SK-N-SH (cell line): ENCODE measurements around the gene RBP5. TPM values are rescaled to one million over a fixed set of nuclear protein-coding genes. Genes with fewer than 3 reads are reported as not detected.

Experiments used
- CTCF ChIA-PET: fragments of 300-600, 350-600 bp; formaldehyde crosslinking; extraction: SDS; loops from one replicate; lab custom pipeline; 2021; lab: Yijun Ruan, JAX
- POLR2A ChIA-PET: fragments of 350-600 bp; sonication (Branson Sonifier 250); formaldehyde crosslinking; extraction: SDS; loops from one replicate; lab custom pipeline; 2020; ENCODE audit warnings: antibody characterized with exemption, inconsistent platforms; lab: Yijun Ruan, JAX
- DNase-seq: peaks from one replicate; pipeline ENCODE4 v3.0.0; 2012
- H2AFZ ChIP-seq: fragments of 200-600 bp; sonication (generic); 2 replicates; pipeline ENCODE4 v1.8.1; 2016; ENCODE audit warnings: antibody characterized with exemption, mild to moderate bottlenecking, low read depth
- H3F3A ChIP-seq: fragments of 200-600 bp; sonication (generic); replicated peaks from 2 replicates; pipeline ENCODE3; 2016; ENCODE audit warnings: antibody characterized with exemption, mild to moderate bottlenecking; ENCODE audit not compliant: insufficient read depth
- H3K27ac ChIP-seq, 2 experiments: fragments of 200-500 bp in 1 of 2; fragments of 200-600 bp in 1 of 2; sonication (Bioruptor generic) in 1 of 2; sonication (generic), shearing (Covaris generic) in 1 of 2; 2 replicates each; pipeline versions ENCODE4 v1.5.1 to v1.6.1; 2014 to 2016; ENCODE audit warnings: low read depth in 2 of 2, inconsistent platforms in 1 of 2, low read length in 1 of 2, mild to moderate bottlenecking in 1 of 2, mixed read lengths in 1 of 2
- H3K27me3 ChIP-seq: fragments of 200-600 bp; sonication (generic), shearing (Covaris generic); 2 replicates; pipeline ENCODE4 v1.6.1; 2016; ENCODE audit warnings: mixed run types; ENCODE audit not compliant: insufficient read depth
- H3K36me3 ChIP-seq, 2 experiments: fragments of 200-500 bp in 1 of 2; fragments of 200-600 bp in 1 of 2; sonication (Bioruptor generic) in 1 of 2; sonication (generic) in 1 of 2; replicated peaks in 1 of 2; 2 replicates each; pipeline versions ENCODE3 to v1.5.1; 2014 to 2016; ENCODE audit warnings: low read length in 1 of 2, mild to moderate bottlenecking in 1 of 2; ENCODE audit not compliant: insufficient read depth in 2 of 2, control insufficient read depth in 1 of 2
- H3K4me1 ChIP-seq, 2 experiments: fragments of 200-500 bp in 1 of 2; fragments of 200-600 bp in 1 of 2; sonication (Bioruptor generic) in 1 of 2; sonication (generic), shearing (Covaris generic) in 1 of 2; 2 replicates each; pipeline versions ENCODE4 v1.5.1 to v1.6.1; 2014 to 2016; ENCODE audit warnings: low read depth in 1 of 2, low read length in 1 of 2, mixed run types in 1 of 2; ENCODE audit not compliant: insufficient read depth in 2 of 2, control insufficient read depth in 1 of 2
- H3K4me2 ChIP-seq: fragments of 200-600 bp; sonication (generic), shearing (Covaris generic); 2 replicates; pipeline ENCODE4 v1.6.1; 2017; ENCODE audit warnings: mixed run types
- H3K4me3 ChIP-seq, 2 experiments: fragments of 200-500 bp in 1 of 2; fragments of 200-600 bp in 1 of 2; sonication (Bioruptor generic) in 1 of 2; sonication (generic), shearing (Covaris generic) in 1 of 2; 2 replicates each; pipeline versions ENCODE4 v1.5.1 to v1.8.1; 2014 to 2016; ENCODE audit warnings: low read depth in 2 of 2, inconsistent platforms in 1 of 2, low read length in 1 of 2, mild to moderate bottlenecking in 1 of 2, mixed read lengths in 1 of 2, moderate library complexity in 1 of 2
- H3K79me2 ChIP-seq: fragments of 200-600 bp; sonication (generic); 2 replicates; pipeline ENCODE4 v1.8.1; 2017; ENCODE audit warnings: mild to moderate bottlenecking; ENCODE audit not compliant: insufficient read depth
- H3K9ac ChIP-seq: fragments of 200-600 bp; sonication (generic); 2 replicates; pipeline ENCODE4 v1.6.1; 2017; ENCODE audit warnings: mixed run types
- H3K9me2 ChIP-seq: fragments of 200-600 bp; sonication (generic); 2 replicates; pipeline ENCODE4 v1.6.1; 2017; ENCODE audit warnings: mixed run types
- H3K9me3 ChIP-seq: fragments of 200-600 bp; sonication (generic); 2 replicates; pipeline ENCODE4 v1.6.1; 2017; ENCODE audit warnings: mixed run types, mild to moderate bottlenecking, moderate library complexity
- H4K20me1 ChIP-seq: fragments of 200-600 bp; sonication (generic); 2 replicates; pipeline ENCODE4 v1.6.1; 2017; ENCODE audit warnings: mild to moderate bottlenecking, mixed run types; ENCODE audit not compliant: insufficient read depth
- EP300 ChIP-seq, 2 experiments: IDR thresholded peaks; 2 replicates each; pipeline versions ENCODE4 v1.4.0 to v1.6.1; 2012; ENCODE audit warnings: borderline replicate concordance in 1 of 2, low read depth in 1 of 2, low read length in 1 of 2
- EZH2phosphoT487 ChIP-seq: fragments of 200-600 bp; sonication (generic); IDR thresholded peaks from 2 replicates; pipeline ENCODE4 v1.6.1; 2017; ENCODE audit warnings: low read depth, mixed run types, mild to moderate bottlenecking, antibody characterized with exemption, moderate library complexity, borderline replicate concordance
- FOSL2 ChIP-seq: IDR thresholded peaks from 2 replicates; pipeline ENCODE4 v1.4.0; 2012; ENCODE audit warnings: low read depth, mild to moderate bottlenecking, moderate library complexity, borderline replicate concordance
- FOXJ3 ChIP-seq: sonication (generic); formaldehyde crosslinking; IDR thresholded peaks from 2 replicates; pipeline ENCODE4 v1.5.1; 2020; ENCODE audit warnings: mild to moderate bottlenecking, missing genetic modification reagents
- GATA2 ChIP-seq: sonication (generic); formaldehyde crosslinking; IDR thresholded peaks from 2 replicates; pipeline ENCODE4 v1.5.0; 2020; ENCODE audit warnings: mild to moderate bottlenecking, missing genetic modification reagents
- JUND ChIP-seq: IDR thresholded peaks from 2 replicates; pipeline ENCODE4 v1.4.0; 2012
- MEF2A ChIP-seq: IDR thresholded peaks from 2 replicates; pipeline ENCODE4 v1.4.0; 2012; ENCODE audit warnings: low read depth, borderline replicate concordance
- MXI1 ChIP-seq: IDR thresholded peaks from 2 replicates; pipeline ENCODE4 v1.6.1; 2012; ENCODE audit warnings: mild to moderate bottlenecking, low read depth, low read length, improper control_type of control experiment
- POLR2AphosphoS5 ChIP-seq: IDR thresholded peaks from 2 replicates; pipeline ENCODE4 v1.6.1; 2012; ENCODE audit warnings: low read depth, low read length
- RXRA ChIP-seq: IDR thresholded peaks from 2 replicates; pipeline ENCODE4 v1.4.0; 2012; ENCODE audit warnings: low read depth, mild to moderate bottlenecking, borderline replicate concordance
- SMC3 ChIP-seq: IDR thresholded peaks from 2 replicates; pipeline ENCODE4 v1.6.1; 2012; ENCODE audit warnings: low read depth, low read length, improper control_type of control experiment
- TCF12 ChIP-seq: IDR thresholded peaks from 2 replicates; pipeline ENCODE4 v1.4.0; 2012
- WGBS: methylation state at CpG from one replicate; pipeline ENCODE4 v1.1.6; 2017; ENCODE audit warnings: low lambda C conversion rate; 5-methylcytosine and 5-hydroxymethylcytosine counted together
- polyA plus RNA-seq, 3 experiments: library from polyadenylated mRNA; depleted of rRNA; stranded (reverse); fragments of >200 nt; gene quantifications; 2 replicates each; pipeline ENCODE4 v1.2.3, GENCODE V29; 2012
- TF ChIP-seq, protein P1 (sequence below): fragments of 150-350 bp; IDR thresholded peaks from 2 replicates; pipeline ENCODE4 v1.6.1; 2016; ENCODE audit warnings: mild to moderate bottlenecking, low read depth, low read length
- TF ChIP-seq, protein P2 (sequence below): IDR thresholded peaks from 2 replicates; pipeline ENCODE4; 2012
- TF ChIP-seq, protein P3 (sequence below): IDR thresholded peaks from 2 replicates; pipeline ENCODE4 v1.4.0; 2012; ENCODE audit warnings: low read depth, borderline replicate concordance
- TF ChIP-seq, protein P4 (sequence below): IDR thresholded peaks from 2 replicates; pipeline ENCODE4 v1.6.1; 2012; ENCODE audit warnings: mild to moderate bottlenecking, low read depth, low read length, moderate library complexity

RBP5 gene
- polyA plus RNA-seq, 1 of the 3 experiments (the other 2 are of a cell fraction): 0.12 TPM

DNA sequence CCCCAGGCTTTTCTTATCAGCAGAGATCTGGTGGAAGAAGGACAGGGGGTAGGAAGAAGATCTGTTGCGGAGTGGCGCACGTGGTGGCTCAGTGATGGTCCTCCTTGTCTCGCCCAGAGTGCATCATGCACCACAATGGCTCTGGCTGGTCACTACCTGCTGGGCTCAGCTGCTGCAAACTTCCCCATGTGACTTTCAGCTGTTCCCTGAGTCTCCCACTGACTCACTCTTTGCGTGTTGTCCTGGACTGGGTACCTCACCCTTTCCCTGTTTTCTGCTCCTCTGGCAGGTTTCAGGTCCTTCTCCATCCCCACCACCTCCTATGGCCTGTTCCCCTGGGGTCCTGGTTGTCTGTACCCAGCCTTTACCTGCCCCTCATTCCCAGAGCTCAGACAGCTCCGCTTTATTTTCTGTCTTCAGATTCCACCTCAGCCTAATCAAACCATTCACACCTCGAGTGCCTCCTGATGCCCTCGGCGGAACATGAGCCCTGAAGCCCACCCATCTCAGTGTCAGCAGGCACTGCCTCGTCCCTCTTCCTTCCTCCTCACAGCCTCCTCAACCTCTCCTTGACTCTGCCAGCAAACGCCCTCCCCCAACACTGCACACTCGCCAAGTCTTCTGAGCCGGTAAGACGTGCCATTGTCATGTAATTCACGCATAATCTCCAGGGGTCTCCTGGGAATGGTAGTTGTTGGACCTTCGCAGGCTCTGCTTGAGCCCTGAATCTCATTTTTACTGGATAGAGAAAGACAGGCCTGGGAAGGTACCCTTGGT is 38.3 kb downstream of the RBP5 start:
- CTCF ChIA-PET: interaction anchor here (0.5 to 3.9 kb wide), 8 partner anchors 14 to 146 kb away, joined by 3 to 12 read pairs (median 6); partner anchors contain the start of genes C12orf57, C1RL, C1S and RNU7-1
- 87% methylated on average over 12 of the region's 16 CpGs for WGBS
- Histone ChIP-seq H3F3A (peaks cover 6% of the 10 kb centered on the region), H3K9me2 (no peaks in the 10 kb centered on the region), H3K79me2 (no peaks in the 10 kb centered on the region), H3K9ac (no peak overlapping the region), H3K4me3 (no peak overlapping the region), H4K20me1 (no peaks in the 10 kb centered on the region), H3K27ac (no peak overlapping the region), H3K9me3 (no peaks in the 10 kb centered on the region), H2AFZ (no peak overlapping the region), H3K36me3 (no peaks in the 10 kb centered on the region), H3K4me2 (no peak overlapping the region), H3K27me3 (no peaks in the 10 kb centered on the region), H3K4me1 (peaks cover 0 to 8% of the 10 kb centered on the region in 2 experiments; a peak in 1 of 4 replicates)
- DNase-seq: no peak
- POLR2A ChIA-PET: no interaction called here
- TF ChIP-seq, protein P1, sequence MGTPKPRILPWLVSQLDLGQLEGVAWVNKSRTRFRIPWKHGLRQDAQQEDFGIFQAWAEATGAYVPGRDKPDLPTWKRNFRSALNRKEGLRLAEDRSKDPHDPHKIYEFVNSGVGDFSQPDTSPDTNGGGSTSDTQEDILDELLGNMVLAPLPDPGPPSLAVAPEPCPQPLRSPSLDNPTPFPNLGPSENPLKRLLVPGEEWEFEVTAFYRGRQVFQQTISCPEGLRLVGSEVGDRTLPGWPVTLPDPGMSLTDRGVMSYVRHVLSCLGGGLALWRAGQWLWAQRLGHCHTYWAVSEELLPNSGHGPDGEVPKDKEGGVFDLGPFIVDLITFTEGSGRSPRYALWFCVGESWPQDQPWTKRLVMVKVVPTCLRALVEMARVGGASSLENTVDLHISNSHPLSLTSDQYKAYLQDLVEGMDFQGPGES: no peak
- TF ChIP-seq GATA2 (CRISPR knock-in tag) (no peak), MXI1 (no peak), EZH2phosphoT487 (no peak), TCF12 (no peak), MEF2A (no peak), EP300 (IDR thresholded peaks at IDR 0.05; ENCODE audit: borderline replicate concordance in 1 of 2, low read depth in 1 of 2, low read length in 1 of 2) (no peak), POLR2AphosphoS5 (no peak), SMC3 (no peak), FOXJ3 (CRISPR knock-in tag) (no peak), FOSL2 (no peak), JUND (no peak), RXRA (no peak)
- TF ChIP-seq, protein P2, sequence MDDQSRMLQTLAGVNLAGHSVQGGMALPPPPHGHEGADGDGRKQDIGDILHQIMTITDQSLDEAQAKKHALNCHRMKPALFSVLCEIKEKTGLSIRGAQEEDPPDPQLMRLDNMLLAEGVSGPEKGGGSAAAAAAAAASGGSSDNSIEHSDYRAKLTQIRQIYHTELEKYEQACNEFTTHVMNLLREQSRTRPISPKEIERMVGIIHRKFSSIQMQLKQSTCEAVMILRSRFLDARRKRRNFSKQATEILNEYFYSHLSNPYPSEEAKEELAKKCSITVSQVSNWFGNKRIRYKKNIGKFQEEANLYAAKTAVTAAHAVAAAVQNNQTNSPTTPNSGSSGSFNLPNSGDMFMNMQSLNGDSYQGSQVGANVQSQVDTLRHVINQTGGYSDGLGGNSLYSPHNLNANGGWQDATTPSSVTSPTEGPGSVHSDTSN: no peak
- TF ChIP-seq, protein P3, sequence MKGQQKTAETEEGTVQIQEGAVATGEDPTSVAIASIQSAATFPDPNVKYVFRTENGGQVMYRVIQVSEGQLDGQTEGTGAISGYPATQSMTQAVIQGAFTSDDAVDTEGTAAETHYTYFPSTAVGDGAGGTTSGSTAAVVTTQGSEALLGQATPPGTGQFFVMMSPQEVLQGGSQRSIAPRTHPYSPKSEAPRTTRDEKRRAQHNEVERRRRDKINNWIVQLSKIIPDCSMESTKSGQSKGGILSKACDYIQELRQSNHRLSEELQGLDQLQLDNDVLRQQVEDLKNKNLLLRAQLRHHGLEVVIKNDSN: no peak
- TF ChIP-seq, protein P4, sequence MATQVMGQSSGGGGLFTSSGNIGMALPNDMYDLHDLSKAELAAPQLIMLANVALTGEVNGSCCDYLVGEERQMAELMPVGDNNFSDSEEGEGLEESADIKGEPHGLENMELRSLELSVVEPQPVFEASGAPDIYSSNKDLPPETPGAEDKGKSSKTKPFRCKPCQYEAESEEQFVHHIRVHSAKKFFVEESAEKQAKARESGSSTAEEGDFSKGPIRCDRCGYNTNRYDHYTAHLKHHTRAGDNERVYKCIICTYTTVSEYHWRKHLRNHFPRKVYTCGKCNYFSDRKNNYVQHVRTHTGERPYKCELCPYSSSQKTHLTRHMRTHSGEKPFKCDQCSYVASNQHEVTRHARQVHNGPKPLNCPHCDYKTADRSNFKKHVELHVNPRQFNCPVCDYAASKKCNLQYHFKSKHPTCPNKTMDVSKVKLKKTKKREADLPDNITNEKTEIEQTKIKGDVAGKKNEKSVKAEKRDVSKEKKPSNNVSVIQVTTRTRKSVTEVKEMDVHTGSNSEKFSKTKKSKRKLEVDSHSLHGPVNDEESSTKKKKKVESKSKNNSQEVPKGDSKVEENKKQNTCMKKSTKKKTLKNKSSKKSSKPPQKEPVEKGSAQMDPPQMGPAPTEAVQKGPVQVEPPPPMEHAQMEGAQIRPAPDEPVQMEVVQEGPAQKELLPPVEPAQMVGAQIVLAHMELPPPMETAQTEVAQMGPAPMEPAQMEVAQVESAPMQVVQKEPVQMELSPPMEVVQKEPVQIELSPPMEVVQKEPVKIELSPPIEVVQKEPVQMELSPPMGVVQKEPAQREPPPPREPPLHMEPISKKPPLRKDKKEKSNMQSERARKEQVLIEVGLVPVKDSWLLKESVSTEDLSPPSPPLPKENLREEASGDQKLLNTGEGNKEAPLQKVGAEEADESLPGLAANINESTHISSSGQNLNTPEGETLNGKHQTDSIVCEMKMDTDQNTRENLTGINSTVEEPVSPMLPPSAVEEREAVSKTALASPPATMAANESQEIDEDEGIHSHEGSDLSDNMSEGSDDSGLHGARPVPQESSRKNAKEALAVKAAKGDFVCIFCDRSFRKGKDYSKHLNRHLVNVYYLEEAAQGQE: no peak
